Neural progenitor cell (in vitro differentiated cells): ENCODE measurements around the gene CORO7.

Experiments
- CTCF ChIP-seq: fragments of 200-600 bp; sonication (generic); IDR thresholded peaks from 2 replicates; pipeline ENCODE4 v1.5.1; 2017; ENCODE audit warnings: antibody characterized with exemption, mild to moderate bottlenecking
- EZH2 ChIP-seq: fragments of 200-600 bp; sonication (generic); IDR thresholded peaks from 2 replicates; pipeline ENCODE4 v1.6.1; 2017; ENCODE audit warnings: antibody characterized with exemption, mild to moderate bottlenecking, moderate library complexity

- no peak for TF ChIP-seq CTCF
- TF ChIP-seq EZH2, result no peak
Observed at GRCh38 chr16:4345836-4346781, 70.3 kb downstream of the CORO7 start.
